Kidney tubule cell (primary cell): ENCODE results near the gene TWIST2.

Experiments used
- DNase-seq: peaks from one replicate; pipeline ENCODE4 v3.0.0-alpha.2; 2018; ENCODE audit warnings: low spot score

TWIST2 gene

DNA sequence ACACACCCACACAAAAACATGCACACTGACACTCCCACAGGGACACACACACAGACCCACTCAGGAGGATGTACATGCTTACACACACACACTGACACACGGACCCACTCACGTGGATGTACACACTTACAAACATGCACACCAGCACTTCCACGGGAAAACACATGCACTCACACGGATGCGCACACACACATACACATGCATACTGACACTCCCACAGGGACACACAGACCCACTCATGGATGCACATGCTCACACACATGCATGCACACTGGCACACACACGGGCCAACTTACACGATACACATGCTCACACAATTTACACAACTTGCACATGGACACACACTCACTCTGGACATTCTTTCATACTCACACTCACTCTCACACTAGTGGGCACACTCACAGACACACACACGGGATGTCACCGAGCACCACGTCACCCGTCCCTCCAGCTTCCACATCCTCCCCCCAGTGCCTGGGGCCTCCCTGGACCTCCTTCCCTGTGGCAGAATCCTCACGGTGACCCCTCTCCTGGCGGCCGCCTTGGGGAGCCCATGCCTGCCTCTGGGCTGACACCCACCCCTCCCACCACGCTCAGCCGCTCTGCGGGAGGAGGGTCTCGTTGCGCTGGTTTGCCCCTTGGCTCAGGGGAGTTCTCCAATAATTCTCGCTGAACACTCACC, 58.5 kb downstream of the TWIST2 start:
- DNase-seq = no peak

DNA sequence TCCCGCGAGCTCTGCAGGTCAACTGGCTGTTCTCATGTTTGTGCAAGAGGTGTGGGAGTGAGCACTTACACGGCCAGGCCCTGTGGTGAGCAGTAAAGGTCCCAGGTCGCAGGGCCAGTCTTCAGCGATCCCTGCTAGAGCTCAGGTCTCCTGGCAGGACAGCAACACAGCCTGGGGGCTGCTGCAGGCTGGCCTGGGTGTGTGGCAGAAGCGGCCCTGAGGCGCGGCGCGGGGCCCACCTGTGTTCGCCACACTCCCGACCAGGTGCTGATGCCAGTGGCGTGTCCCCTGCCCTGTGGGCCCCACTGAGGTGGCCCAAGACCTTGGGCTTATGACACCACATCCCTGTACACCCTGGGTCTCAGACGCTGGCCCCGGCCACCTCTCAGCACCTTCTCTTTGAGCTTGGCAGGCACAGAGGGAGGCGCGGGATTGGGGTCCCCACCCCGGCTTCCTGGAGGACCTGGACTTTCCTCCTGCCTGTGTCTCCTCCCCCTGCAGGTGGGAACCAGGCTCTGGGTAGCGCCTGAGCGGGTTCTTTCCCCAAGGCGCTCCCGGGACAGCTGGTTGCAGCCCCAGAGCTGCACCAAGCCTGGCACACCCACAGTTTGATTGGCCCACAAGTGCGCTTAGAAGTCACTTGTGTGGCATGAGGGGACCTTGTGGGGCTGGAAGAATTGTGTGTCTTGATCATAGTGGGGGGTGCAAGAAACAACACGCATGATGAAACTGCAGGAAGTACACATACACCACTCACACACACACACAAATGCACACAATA, 59.2 kb downstream of the TWIST2 start:
- no peak for DNase-seq

DNA sequence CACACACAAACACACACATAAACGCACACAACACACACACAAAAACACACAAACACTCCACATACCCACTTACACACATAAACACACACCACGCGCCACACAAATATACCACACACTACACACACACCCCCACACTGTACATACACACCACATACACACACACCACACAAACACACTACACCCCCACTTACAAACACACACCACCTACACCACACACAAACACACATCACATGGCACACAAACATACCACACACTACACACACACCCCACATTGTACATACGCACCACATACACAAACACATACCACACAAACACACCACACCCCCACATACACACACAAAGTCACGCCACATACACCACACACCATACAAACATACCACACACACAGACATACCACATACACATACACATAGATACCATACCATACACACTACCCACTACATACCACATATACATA, 59.9 kb downstream of the TWIST2 start:
- DNase-seq = no peak

DNA sequence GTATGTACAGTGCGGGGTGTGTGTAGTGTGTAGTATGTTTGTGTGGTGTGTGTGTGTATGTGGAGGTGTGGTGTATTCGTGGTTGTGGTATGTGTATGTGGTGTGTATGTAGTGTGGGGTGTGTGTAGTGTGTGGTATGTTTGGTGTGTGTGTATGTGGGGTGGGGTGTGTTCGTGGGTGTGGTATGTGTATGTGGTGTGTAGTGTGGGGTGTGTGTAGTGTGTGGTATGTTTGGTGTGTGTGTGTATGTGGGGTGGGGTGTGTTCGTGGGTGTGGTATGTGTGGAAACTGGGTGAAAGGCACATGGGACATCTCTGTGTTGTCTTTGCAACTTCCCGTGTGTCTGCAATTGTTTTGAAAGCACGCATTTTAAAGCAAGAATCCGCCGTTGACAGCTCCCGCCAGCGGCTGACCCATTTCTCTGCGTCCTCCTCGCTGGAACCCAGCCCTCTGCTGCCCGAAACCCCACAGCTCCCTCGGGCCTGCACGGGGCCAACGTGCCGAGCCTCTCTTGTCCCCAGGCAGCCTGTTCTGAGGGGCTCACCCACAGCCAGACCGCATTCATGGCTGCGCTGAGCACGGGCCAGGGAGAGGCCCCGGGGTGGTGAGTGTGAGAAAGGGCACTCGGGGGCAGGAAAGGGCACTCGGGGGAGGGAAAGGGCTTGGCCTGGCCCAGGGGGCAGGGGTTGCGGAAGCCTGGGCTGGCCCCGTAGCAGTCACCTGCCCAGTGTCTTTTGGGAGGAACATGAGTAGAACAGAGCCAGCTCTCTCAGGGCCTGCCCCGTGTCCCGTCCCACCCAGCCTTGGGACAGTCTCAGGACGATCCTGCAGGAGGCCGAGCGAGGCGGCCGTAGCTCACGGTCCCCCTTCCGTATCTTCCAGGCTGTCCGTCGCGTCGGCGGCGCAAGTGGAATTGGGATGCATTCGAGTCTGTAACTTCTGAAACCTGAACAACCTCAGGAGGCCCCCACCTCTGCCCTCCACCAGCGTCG, 61.4 kb downstream of the TWIST2 start:
- DNase-seq = no peak

DNA sequence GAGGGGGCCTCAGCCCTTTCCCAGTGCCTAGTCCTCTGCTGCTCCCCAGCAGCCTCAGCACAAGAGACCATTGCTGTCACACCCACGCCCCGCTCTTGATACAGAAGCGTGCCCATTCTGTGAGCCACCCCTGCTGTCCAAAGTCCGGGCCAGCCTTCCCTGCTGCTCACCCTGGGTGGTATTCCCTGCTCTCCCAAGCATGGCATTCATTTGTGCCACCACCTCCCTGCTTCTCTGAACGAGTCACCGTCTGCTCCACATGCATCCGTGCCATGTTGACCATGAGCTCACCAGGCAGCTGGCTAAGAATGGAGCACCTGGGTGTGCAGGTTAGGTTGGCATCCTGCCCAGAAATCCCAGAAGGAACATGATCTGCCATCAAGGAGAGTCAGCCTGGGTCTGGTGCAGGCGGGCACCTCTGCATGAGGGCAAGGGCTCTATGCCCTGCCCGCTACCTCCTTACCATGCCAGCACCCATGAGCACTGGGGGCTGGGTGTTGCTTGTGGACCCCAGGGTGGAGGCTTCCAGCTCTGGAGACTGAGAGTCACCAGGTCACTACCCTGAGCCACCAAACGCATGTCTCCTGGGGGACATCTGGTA, 63.0 kb downstream of the TWIST2 start:
- peak; percentile 97 for DNase-seq

DNA sequence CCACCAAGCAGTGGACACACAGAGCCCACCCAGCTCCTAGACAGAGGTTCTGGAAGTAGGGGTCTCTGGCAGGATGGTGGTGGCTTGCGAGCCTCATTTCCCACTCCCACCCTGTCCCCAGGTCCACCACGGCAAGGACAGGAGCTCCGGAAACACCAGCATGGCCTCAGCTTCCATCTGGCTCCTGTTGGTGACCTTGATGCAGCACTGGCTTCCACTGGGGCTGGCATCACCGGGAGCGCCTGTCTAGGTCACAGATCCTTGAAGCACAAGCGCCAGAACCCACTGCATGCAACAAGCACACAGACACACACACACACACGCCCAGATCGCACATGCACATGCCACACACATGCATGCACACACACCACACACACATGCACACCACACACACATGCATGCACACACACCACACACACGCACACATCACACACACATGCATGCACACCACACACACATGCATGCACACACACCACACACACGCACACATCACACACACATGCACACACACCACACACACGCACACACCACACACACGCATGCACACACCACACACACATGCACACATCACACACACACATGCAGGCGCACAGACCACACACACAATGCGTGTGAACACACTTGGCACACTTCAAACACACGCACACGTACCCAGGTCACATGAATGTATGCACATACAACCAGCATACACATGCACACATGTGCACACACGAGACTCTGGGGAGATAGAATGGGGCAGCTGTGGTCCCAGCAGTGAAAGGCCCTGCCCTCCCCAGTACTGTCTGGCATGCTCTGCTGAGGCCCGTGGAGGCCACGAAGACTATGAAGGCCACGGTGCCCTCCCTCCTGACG, 63.7 kb downstream of the TWIST2 start:
- DNase-seq = no peak

DNA sequence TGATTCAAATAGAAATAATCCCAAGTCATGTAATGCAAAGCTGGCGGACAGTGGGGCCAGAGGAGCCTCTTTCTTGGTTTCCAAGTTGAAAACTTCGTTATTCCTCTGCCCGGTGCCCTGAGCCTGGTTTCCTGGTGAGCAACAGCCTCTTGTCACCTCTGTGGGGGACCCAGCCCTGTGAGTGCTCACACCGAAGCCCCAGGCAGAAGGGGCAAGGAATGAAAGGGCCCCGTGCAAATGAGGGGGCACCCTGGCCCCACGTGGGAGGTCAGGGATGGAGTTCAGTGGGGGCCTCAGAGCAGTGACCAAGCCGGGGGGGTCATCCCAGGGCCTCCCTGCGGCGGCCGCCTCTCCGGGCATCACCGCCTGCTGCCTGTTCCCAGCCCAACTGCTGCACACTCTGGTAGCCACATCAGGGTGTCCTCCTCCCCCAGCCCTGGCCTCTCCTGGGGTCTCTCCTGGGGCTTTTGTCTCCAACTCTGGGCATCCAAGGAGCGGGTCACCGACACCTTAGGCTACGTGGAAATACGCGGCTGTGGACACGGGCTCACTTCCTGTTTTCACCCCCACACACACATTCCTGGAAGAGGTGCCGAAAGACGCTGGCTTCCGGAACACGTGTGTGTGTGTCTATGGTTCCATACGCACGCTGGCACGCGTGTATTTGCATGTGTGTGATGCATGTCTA, 64.5 kb downstream of the TWIST2 start:
- no peak for DNase-seq

DNA sequence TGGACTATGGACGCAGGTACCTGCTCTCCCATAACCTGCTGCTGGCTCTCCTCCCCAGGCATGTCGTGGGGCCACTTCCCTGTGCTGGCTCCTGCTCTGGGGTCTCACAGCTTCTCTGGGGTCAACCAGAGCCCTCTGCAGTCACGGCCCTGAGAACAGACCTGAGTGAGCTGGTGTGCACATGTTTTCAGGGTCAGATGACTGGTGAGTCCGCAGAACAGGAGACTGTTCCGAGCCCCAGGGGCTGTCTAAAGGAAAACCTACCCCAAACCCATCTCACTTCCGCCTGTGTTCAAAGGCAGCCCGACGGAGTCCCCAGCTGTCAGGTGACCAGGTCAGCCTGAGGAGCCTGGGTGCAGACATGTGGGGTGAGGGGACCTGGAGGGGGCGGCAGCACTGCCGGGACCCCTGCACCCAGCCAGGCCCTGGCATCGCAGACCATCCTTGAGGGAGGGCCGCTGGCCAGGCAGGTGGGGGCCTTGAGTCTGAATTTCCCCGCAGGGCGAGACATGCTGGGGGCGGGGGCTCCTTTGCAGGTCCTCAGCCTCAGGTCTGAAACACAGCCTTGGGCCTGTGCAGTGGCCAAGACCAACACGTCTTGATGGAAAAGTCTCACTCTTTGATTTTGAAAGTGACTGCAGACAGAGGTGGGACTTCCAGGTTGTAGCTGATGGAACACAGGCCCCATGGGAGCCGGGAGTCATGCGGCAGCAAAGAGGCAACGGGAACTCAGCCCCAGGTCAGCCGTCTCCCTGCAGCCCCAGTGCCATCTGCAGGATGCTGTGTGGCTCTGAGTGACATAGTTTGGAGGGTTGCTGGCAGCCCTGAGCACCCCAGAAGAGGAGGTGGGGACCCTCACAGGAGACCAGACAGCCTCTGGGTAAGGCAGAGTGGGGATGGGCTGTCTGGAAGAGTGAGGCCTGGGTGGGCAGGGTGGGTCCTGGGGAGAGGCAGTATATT, 65.3 kb downstream of the TWIST2 start:
- no peak for DNase-seq

DNA sequence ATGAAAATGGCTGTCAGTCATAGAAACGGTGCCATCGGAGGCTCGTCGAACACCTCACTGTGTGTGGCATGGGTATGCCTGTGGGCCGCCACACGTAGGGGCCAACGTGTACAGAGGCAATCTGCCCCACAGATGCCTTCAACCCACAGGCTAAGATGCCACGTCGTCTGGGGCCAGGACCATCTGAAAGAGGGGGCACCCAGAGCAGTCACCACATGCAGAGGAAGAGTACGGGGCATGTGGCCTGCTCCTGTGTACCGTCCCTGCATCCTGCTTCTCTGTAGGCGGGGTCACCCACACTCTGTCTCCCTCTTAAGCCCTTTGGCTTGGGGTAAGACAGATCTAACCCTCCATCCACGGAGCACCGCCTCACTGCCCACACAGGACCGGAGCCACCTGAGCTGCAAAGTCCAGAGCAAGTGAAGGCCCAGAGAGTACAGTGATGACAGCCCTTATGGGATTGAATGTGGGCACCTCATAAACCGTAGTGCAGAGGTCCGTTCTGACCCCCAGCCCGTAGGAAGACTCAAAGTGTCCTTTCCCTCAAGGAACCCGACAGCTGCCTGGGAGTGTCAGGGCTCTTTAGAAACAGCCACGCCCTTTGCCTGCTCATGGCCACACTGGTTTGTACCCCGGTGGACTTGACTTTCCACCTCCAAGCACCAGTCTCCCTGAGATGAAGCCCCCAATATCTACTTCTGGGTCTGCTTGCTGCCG, 66.2 kb downstream of the TWIST2 start:
- no peak for DNase-seq

DNA sequence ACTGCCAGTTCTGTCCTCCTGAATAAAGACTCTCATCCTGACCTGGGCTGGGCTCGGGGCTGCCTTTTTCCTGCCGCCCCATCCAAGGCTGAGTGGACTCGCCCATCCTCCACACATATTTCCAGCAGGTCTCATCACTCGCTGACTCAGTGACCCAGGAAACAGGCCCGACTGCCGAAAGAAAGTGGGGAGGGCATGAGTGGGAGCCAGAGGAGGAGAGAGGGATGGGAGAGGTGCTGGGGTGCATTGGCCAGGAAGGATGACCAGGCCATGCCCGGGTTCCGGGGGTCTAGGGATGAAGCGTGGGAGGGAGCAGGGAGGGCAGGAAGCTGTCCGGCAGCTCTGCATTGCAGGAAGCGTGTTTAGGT, 66.7 kb downstream of the TWIST2 start:
- peak; percentile 76 for DNase-seq

DNA sequence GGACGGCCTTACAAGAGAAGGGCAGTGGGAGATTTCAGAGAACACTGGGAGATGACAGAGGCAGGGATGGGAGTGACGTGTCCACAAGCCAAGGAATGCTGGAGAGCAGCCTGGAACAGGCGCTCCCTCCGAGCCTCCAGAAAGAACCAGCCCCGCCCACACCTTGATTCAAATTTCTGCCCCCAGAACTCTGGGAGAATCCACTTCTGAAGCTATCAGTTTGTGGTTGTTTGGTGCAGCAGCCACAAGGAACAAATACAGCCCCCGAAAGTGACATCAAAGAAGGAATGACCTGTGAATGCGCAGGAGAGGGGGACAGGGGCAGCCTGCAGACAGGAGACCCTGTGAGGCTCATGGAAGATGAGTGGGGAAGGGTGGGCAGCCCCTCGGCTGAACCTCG, 67.3 kb downstream of the TWIST2 start:
- DNase-seq = no peak

DNA sequence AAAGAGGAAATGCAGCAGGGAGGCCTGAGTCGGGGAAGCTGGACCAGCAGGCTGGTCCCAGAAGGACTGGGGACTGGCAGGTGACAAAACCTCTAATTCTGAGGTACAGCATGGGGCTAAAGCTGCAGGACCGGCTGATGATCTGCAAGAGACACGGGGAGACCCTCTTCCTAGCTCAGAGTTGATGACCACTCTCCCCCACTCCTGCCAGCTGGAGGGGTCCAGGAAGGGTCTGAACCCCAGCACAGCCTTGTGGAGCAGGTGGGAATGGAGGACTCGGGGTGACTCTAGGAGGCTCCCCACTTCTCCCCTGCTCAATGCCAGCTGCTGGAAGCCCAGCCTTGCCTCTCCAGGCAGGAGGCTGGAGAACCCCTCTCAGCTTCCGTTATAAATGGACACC, 67.7 kb downstream of the TWIST2 start:
- DNase-seq = no peak

DNA sequence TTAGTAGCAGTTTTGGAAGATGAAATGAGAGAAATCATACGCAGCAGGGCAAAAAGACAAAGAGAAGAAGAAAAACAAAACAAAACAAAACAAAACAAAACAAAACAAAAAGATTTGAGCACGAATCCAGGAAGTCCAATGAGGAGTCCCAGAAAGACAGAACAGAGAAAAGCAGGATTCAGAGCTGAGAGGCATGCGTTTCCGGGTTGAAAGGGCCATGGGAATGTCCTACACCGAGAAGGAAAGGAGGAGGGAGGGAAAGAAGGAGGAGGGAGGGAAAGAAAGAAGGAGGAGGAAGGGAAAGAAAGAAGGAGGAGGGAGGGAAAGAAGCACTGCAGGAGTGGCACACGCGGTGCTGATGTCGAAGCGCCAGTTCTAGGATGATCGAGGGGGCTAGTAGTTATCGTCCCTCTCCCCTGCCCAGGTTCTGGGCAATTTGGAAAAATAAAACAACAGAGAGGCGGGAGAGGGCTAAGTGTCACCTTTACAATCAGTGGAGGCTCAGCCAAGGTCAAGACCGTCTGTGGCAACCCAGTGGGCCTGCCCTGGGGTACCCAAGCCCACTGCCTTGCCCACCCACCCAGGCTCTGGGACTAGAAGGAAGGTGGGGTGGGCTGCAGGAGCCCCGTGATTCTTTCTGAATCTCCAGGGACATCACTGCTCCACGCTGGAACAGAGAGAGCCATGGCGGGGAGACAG, 68.4 kb downstream of the TWIST2 start:
- no peak for DNase-seq

DNA sequence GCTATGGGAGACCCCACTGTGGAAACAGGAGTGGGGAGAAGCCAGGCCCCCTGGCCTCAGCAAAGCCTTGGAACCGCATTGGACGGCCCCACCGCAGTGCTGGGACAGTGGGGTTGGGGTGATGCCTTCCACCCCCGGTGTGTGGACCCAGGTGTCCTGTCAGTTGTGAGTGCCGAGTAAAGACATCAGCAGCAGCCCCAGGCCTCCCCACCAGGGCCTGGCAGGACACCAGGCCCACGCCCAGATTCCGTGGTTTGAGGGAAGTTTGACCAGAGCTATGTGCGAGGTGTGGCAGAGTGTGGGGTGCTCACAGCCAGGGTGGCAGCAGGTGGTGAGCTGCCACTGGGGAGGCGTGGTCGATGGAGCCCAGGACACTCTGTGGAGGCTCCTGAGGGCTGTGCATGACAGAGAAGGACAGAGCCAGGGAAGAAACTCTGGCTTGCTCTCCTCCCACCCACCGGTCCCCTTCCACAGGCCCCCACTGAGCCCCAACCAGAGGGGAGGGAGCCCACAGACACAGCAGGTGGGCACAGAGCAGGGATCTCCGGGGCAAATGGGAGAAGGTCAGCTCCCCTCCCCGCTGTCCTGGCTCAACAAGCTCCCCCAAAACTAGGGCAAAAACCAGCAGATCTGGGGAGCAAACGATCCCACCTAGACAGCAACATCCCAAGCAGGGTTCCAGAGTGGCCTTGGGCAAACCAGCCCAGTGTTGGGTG, 69.1 kb downstream of the TWIST2 start:
- peak; percentile 47 for DNase-seq

DNA sequence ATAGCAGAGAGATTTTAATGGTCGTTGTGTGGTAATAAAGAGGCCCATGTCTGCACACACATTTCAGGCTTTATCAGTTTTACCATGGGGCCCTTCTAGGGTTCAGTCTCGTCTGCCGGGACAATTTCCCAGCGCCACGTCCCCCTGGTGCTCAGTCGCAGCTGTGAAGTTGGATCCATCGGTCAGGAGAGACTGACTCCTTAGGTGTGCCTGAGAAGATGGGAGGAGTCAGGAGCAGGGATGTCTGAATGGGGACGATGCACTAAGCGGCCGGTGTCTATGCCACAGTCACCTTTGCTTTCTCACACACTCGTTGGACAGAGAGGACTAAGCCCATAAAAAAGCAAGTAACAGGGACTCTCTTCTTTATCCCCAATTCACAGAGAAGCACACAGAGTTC, 71.4 kb downstream of the TWIST2 start:
- DNase-seq = no peak

DNA sequence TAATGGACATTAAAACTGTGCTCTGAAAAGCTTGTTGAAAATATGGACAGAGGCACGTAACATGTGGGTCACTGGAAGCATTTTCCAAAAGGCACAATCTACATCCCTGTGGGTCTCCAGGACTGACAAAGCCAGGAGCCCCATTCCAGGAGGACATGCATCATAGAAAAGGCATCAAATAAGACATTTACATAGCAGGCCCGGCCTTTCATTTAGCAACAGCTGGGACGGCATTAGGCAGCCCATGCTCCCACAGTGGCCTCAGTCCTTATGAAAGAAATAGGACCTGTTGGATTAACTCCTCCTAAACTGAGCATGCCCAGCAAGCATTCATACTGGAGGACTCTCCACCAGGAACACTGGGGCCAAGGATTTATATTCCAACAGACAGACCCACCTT, 72.2 kb downstream of the TWIST2 start:
- no peak for DNase-seq

DNA sequence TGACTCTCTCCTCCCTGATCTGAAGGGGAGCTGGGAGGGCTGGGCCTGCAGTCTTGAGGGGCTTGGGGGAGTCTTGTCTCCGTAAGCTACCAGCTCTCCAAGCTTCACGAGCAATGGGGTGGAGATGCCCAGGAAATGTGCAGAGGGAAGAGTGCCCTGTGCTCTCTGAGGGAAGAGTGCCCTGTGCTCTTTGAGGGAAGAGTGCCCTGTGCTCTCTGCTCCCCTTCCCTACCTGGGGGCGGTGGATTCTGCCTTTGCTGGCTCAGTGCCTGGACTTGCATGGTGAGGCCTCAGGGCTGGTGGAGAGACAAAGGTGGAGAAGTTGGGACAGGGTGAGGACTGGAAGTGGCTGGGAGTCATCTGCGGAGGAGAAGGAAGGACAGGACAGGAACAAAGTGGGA, 72.7 kb downstream of the TWIST2 start:
- no peak for DNase-seq
